HEK293T (cell line): ENCODE data around the gene BRPF3.

Source experiments
- CTCF ChIA-PET: fragments of 350-600 bp; formaldehyde crosslinking; extraction: SDS; loops from one replicate; lab custom pipeline; 2021; ENCODE audit warnings: antibody characterized with exemption, inconsistent platforms; lab: Yijun Ruan, JAX
- POLR2A ChIA-PET: fragments of 350-600 bp; formaldehyde crosslinking; extraction: SDS; loops from one replicate; lab custom pipeline; 2020; ENCODE audit warnings: antibody characterized with exemption, inconsistent platforms; lab: Yijun Ruan, JAX
- DNase-seq: peaks from one replicate; pipeline ENCODE4 v3.0.0; 2012; ENCODE audit warnings: mixed read lengths; ENCODE audit errors: extremely low spot score
- ARNT ChIP-seq: fragments of 450-650 bp; IDR thresholded peaks from 2 replicates; pipeline ENCODE4 v1.6.1; 2017; ENCODE audit warnings: mild to moderate bottlenecking
- BHLHE40 ChIP-seq: fragments of 450-650 bp; IDR thresholded peaks from 2 replicates; pipeline ENCODE4 v1.6.1; 2016; ENCODE audit warnings: mild to moderate bottlenecking, moderate library complexity, borderline replicate concordance
- CTBP1 ChIP-seq: fragments of 450-650 bp; IDR thresholded peaks from 2 replicates; pipeline ENCODE4 v1.6.1; 2016; ENCODE audit warnings: borderline replicate concordance
- ELF4 ChIP-seq: fragments of 450-650 bp; IDR thresholded peaks from 2 replicates; pipeline ENCODE4 v1.6.1; 2017; ENCODE audit warnings: antibody characterized with exemption
- FOXA1 ChIP-seq: fragments of 450-650 bp; IDR thresholded peaks from 2 replicates; pipeline ENCODE4 v1.6.1; 2016; ENCODE audit warnings: mild to moderate bottlenecking
- FOXK2 ChIP-seq: fragments of 450-650 bp; IDR thresholded peaks from 2 replicates; pipeline ENCODE4 v1.6.1; 2016; ENCODE audit warnings: mild to moderate bottlenecking
- FOXM1 ChIP-seq: fragments of 450-650 bp; IDR thresholded peaks from 2 replicates; pipeline ENCODE4 v1.6.1; 2017; ENCODE audit warnings: mild to moderate bottlenecking, borderline replicate concordance
- HDGF ChIP-seq: fragments of 450-650 bp; IDR thresholded peaks from 2 replicates; pipeline ENCODE4 v1.6.1; 2017; ENCODE audit warnings: antibody characterized with exemption, borderline replicate concordance
- L3MBTL2 ChIP-seq: fragments of 450-650 bp; conservative IDR thresholded peaks from 2 replicates; pipeline ENCODE4 v1.6.1; 2016; ENCODE audit warnings: mild to moderate bottlenecking
- LEF1 ChIP-seq: fragments of 450-650 bp; IDR thresholded peaks from 2 replicates; pipeline ENCODE4 v1.6.1; 2017; ENCODE audit warnings: mild to moderate bottlenecking, borderline replicate concordance
- NFRKB ChIP-seq: fragments of 450-650 bp; IDR thresholded peaks from 2 replicates; pipeline ENCODE4 v1.6.1; 2016; ENCODE audit warnings: mild to moderate bottlenecking, moderate library complexity
- PKNOX1 ChIP-seq: fragments of 450-650 bp; IDR thresholded peaks from 2 replicates; pipeline ENCODE4 v1.6.1; 2016
- SP1 ChIP-seq: fragments of 450-650 bp; IDR thresholded peaks from 2 replicates; pipeline ENCODE4 v1.6.1; 2017
- SUZ12 ChIP-seq: fragments of 450-650 bp; IDR thresholded peaks from 2 replicates; pipeline ENCODE4 v1.6.1; 2016; ENCODE audit warnings: mild to moderate bottlenecking
- TARDBP ChIP-seq: fragments of 450-650 bp; IDR thresholded peaks from 2 replicates; pipeline ENCODE4 v1.6.1; 2016
- ZNF384 ChIP-seq: fragments of 450-650 bp; IDR thresholded peaks from 2 replicates; pipeline ENCODE4 v1.6.1; 2016

BRPF3 gene

GRCh38 chr6:36155662-36156061 is 40.9 kb upstream of the BRPF3 start:
- TF ChIP-seq SP1 (no peak), SUZ12 (no peak), ELF4 (no peak), TARDBP (no peak), FOXA1 (no peak), L3MBTL2 (no peak), FOXM1 (no peak), NFRKB (no peak), ZNF384 (no peak), ARNT (no peak), CTBP1 (no peak), LEF1 (no peak), FOXK2 (no peak), BHLHE40 (no peak), PKNOX1 (no peak), HDGF (no peak)
- ChIA-PET POLR2A (no interaction called here), CTCF (no interaction called here)
- no peak for DNase-seq

- no peak for DNase-seq
- POLR2A ChIA-PET = no interaction called here
- CTCF ChIA-PET = no interaction called here
- TF ChIP-seq FOXK2 = no peak
- TF ChIP-seq LEF1 = no peak
- no peak for TF ChIP-seq FOXM1
Measured at GRCh38 chr6:36160147-36160760, 36.3 kb upstream of the BRPF3 start.

- no peak for DNase-seq
- CTCF ChIA-PET = no interaction called here
- POLR2A ChIA-PET = no interaction called here
- TF ChIP-seq FOXM1 = no peak
- no peak for TF ChIP-seq FOXK2
- no peak for TF ChIP-seq LEF1
- TF ChIP-seq BHLHE40 = no peak
- TF ChIP-seq ARNT = no peak
- no peak for TF ChIP-seq ELF4
- TF ChIP-seq SP1 = no peak
- TF ChIP-seq PKNOX1 = no peak
- TF ChIP-seq CTBP1 = no peak
- no peak for TF ChIP-seq HDGF
- no peak for TF ChIP-seq ZNF384
- TF ChIP-seq TARDBP = no peak
- no peak for TF ChIP-seq SUZ12
- no peak for TF ChIP-seq NFRKB
Measured at GRCh38 chr6:36169023-36170007, 27.2 kb upstream of the BRPF3 start.

GRCh38 chr6:36170704-36171103 is 25.8 kb upstream of the BRPF3 start:
- TF ChIP-seq SUZ12 (no peak), ELF4 (no peak), PKNOX1 (no peak), ZNF384 (no peak)
- ChIA-PET CTCF (no interaction called here), POLR2A (no interaction called here)
- no peak for DNase-seq

GRCh38 chr6:36171573-36171972 is 25.0 kb upstream of the BRPF3 start:
- ChIA-PET POLR2A (interaction anchor here (1.0 kb wide), 1 partner anchor 9 kb away, joined by 3 read pairs; no protein-coding TSS in a partner anchor), CTCF (no interaction called here)
- no peak for DNase-seq
- TF ChIP-seq ELF4 (no peak), ARNT (no peak), SP1 (no peak), SUZ12 (no peak), NFRKB (no peak), FOXM1 (no peak), L3MBTL2 (no peak), FOXA1 (no peak), FOXK2 (no peak), ZNF384 (no peak)

GRCh38 chr6:36177166-36177565 is 19.4 kb upstream of the BRPF3 start:
- TF ChIP-seq LEF1 (no peak), SP1 (no peak), NFRKB (no peak), PKNOX1 (no peak), FOXM1 (no peak), L3MBTL2 (no peak), ELF4 (no peak)
- DNase-seq = no peak
- ChIA-PET POLR2A (no interaction called here), CTCF (no interaction called here)
